ENCODE measurements around the gene ASL.
"Not testable (repeated sequence)": the region's sequence is repeated elsewhere in the genome, so short reads cannot be mapped to it uniquely, and the experiment has no call there.

The ASL gene

DNA sequence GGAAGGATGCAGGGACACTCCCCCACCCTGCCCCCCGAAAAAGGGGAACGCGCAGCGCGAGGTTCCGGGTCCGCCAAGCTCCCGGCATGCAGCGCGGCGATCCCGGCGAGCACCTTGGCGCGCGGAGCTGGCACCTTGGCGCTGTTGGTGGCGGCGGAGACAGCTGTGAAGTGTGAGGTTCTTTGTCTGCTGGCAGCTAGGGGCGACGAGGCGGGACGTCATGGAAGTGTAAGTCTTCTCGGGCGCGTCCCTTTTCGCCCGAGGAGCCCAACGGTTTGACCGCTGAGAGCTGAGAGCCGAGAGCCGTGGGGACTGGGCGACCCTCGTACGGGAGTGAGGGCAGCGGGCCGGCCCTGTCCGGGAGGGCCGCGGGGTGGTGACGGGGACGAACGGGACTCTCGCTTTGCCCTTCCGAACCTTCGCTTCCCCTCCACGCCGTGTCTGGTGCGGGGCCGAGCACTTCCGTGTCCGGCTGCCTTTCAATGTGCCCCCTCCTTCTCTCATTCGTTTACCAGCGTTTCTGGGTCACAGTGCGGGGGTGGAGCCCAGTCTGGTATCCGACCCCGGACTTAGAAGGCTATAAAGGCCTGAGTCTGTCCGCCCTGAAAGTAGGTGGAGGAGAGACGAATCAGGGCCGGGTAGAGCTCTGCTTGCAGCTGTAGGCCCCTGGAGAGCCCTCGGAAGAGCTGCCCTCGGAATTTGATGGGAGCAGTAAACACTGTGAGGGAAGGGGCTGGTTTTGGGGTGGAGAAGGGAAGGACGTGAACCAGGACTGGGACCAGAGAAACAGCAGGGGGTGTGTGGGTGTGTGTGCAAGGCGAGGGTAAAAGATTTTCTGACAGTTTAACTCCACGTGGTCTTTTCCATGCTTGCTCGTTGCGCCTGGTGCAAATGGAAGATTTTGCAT lies 39.4 kb downstream of the ASL start, which contains the start of gene CRCP:
Gene CRCP, plus strand, starts transcription at position 105 of the 907 bp plus-strand sequence. Its CDS starts 116 bp downstream, at position 221.
- intact Hi-C loops (cut with DNase I): no loop called here
- DNase-seq: peak; percentile 56 to 93 (median 86)

DNA sequence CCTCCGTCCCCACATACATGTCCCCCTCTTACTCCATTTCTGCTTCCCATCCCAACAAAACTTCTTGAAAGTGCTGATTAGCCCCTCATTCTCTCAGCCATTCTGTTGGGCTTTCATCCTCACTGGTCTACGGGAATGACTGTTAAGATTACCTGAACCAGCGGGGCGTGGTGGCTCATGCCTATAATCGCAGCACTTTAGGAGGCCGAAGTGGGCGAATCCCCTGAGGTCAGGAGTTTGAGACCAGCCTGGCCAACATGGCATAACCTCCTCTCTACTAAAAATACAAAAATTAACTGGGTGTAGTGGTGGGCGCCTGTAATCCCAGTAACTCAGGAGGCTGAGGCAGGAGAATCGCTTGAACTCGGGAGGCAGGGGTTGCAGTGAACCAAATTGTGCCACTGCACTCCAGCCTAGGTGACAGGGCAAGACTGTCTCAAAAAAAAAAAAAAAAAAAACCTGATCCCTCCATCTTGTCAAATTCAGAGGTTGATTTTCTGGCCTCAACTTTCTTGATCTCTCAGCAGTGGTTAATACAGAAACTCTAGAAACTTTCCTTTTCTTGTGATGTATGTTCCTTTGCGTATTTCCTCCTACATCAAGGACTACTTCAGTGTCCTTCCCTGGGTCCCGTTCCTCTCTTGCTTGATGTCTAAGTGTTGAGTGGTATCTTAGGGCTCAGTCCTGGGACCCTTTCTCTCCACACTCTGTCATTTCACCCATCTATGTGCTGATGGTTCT lies 41.2 kb downstream of the ASL start:
- DNase-seq; intact Hi-C loops (cut with DNase I): not testable (repeated sequence)

DNA sequence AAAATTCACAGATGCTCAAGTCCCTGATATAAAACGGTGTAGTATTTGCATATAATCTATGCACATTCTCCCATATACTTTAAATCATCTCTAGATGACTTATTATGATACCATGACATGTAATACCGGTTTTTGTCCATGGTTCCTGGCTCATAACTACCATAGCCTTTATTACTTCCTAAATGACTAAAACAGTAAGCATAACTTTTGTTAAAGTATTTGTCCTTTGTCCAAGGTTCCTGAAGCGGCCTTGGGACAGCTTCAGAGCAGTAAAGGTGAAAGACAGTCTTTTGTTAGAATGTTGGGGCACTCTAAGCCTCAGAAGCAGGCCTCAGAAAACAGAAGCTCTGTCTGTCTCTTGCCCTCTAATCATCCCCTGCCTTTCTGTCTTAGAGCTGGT lies 43.0 kb downstream of the ASL start:
- no peak for DNase-seq
- intact Hi-C loops (cut with DNase I): no loop called here

DNA sequence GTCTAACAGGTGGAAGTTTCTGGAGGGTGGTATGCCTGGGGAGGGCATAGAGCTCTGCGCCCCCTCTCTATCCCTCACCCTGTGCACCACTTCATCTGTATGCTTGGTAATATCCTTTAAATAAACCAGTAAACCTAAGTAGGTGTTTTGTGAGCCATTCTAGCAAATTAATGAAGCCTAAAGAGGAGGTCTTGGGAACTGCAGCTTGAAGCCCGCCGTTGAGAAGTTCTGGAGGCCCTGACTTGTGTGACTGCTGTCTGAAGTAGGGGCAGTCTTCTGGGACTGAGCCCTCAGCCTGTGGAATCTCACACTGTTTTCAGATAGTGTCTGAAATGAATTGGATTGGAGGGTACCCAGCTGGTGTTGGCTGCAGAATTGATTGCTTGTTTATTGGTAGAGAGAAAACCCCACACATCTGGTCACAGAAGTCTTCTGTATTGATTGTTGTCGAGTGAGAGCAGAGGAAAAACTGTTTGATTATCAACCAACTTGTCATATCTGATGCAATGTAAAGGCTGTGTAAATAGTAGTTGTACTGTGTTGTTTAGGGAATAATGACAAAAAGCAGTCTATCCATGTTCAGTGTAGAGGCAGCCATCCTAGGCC lies 43.7 kb downstream of the ASL start:
- intact Hi-C loops (cut with DNase I): no loop called here

DNA sequence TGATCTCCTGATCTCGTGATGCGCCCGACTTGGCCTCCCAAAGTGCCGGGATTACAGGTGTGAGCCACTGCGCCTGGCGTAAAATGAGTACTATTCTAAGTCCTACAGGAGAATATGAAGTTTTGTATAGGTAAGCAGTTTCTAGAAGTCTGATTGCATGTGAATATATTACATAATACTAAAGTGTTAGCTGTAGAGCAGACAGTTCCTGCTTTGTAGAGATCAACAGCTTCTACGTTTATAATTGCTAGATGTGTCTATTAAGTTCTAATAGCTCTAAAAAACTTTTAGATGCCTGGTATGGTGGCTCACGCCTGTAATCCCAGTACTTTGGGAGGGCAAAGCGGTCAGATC lies 47.5 kb downstream of the ASL start:
- no peak for DNase-seq
- intact Hi-C loops (cut with DNase I): no loop called here

More for the DNA sequence above, 43.7 kb downstream of the ASL start:
- peak in 1 of 42 donors; percentile 17 for DNase-seq

DNA sequence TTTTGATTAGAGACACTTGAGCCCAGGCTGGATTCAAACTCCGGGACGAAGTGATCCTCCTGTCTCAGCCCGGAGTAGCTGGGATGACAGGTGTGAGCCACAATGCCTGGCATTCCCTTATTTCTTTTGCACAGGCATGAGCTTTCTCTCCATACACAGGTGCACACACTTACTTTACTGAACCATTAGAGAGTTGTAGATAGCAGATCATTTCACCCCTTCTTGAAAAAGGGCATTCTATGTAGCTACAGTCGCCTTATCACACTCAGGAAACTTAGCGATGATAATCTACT lies 48.9 kb downstream of the ASL start:
- DNase-seq; intact Hi-C loops (cut with DNase I): not testable (repeated sequence)

DNA sequence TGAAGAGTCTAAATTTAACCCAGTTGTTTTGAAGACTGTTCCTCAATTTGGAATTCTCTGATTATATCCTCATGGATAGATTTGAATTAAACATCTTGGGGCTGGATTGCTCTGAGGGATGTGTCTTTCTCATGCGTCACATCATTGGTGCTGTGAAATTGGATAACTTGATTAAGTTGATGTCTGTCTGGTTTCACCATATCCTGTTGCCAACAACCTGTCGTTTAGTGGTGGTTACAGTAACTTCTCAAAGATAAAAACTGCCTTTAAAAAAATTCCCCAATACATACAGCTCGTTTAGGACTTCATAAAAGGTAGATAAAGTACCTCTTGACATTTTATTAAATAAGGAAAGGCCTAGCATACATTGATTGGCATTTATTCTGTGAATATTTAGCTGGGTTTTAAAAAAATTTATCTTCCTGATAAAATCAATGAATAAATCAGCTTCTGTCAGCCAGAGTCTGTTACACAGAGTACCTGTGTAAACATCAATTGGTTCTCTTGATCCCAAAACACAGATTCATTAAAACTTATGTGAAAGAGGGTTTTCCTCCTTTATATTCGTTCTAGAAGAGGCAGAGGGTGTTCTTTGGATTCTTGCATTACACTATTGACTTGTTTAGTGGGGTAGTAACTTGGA lies 49.6 kb downstream of the ASL start:
- peak in 3 of 42 donors; percentile 7 to 43 (median 40) for DNase-seq
- intact Hi-C loops (cut with DNase I): no loop called here

DNA sequence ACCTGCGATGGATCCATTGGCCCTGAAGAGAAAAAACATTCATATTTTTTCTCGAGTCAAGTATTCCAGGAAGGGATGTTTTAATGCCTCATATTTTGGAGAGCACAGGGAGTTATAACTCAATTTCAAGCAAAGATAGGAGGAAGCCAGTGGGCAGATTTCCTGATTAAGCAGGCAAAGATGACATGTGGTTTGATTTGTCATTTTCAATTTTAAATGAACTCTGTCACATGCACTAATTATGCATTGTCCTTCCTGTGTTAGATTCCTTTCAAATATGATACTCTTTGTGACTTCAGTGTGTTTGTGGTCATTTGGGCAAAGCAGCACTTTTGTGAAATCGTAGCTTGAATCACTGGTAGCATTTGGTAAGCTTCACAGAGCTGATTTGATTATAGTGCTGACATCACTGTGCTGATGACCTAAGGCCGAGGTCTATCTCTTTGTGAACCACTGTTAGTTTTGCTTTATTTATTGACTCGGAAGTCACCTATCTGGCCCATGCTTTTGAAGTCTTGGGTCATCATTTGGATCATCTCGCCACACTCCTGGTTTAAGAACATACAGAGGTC lies 50.2 kb downstream of the ASL start:
- DNase-seq; intact Hi-C loops (cut with DNase I): not testable (repeated sequence)

DNA sequence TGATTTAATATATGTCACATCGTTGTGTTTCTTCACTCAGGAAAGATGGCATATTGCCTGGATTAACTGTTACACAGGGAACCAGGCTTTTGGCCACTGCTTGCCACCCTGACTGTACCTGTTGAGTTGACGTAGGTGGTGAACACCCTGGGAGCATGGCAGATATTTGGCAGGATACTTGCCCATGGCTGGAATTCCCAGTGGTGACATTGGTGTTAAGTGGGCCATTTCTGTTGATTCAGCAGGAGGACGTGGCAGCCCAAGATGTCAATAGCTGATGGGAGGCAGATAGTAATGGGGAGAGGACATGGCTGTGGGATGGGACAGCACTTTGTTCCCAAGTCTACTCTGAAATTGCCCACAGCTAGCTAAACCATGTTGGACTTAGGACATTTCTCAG lies 51.6 kb downstream of the ASL start:
- intact Hi-C loops (cut with DNase I); DNase-seq: not testable (repeated sequence)

DNA sequence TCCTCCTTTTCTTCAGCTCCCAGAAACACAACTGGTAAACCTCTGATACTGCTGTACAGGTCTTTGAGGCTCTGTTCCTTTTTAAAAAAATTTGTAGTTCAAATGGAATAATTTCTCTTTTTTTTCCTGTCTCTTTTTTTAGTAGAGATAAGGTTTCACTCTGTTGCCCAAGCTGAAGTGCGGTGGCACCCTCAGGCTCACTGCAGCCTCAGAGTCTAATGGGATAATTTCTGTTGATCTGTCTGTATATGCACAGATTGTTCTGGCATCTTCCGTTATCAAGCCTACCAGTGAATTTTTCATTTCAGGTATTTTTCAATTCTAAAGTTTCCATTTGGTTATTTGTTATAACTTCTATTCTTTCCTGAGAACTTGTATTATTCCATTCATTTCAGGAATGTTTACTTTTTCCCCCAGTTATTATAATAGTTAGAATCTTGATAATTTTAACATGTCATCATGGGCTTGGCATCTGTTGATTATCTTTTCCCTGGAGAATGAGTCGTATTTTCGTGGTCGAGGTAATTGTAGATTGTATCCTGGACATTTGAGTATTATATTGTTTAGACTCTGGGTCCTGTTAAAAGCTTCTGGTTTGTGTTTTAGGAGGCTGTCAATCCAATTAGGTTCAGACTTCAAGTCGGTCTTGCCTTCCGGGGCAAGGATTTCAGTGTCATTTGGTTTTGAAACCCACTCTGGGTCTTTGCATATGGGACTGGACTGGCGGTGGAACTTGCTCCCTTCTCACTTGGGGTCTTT lies 63.6 kb downstream of the ASL start:
- intact Hi-C loops (cut with DNase I): no loop called here
- peak in 1 of 42 donors; percentile 9 for DNase-seq

DNA sequence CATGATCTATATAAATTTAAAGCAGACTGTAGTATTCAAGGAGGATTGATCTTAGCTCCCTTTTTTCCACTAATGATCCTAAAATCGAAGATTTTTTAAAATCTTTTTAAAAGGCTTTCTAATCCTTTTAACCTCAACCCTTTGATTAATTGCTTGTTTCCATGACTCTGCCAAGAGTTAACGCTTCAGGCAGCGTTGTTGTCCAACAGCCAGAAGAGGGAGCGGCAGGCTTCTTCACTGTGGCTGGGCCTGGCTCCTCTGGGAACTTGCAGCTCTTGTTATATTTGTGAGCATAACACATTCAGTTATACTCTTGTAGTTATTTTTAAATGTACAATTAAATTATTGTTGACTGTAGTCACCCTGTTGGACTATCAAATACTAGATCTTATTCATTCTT lies 65.3 kb downstream of the ASL start:
- intact Hi-C loops (cut with DNase I): no loop called here
- peak; percentile 43 to 88 (median 68) for DNase-seq

DNA sequence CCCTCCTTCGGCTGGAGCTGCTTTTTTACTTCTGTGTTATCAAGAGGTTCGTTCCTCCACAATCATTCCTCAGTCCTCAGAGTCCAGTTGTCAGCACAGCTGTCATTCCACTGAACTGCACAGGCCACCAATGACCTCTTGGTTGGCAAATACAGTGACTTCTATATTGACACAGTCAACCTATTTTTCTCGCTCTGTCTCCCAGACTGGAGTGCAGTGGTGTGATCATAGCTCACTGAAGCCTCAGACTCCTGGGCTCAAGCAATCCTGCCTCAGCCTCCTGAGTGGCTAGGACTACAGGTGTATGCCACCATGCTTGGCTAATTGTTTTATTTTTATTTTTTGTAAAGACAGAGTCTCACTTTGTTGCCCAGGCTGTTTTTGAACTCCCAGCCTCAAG lies 66.7 kb downstream of the ASL start:
- no peak for DNase-seq
- intact Hi-C loops (cut with DNase I): no loop called here

DNA sequence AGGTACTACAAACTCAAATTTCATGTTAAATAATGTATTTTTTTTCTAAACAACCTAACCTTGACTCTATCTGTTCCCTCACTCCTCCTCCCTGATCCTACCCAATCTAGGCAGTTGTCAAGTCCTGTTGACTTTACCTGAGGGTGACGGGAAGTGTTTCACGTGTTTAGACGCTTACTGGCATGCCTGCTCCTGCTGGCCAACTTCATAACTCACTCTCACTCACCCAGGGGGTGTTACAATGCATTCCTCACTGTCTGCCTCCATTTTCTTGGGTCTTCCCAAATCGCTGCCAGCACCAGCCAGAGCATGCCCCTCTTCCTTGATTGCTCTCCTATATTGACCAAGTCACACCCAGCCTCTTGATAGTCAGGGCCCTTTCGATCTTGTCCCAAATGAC lies 67.4 kb downstream of the ASL start:
- no peak for DNase-seq
- intact Hi-C loops (cut with DNase I): no loop called here
